Bronchial epithelial cell (primary cell): ENCODE measurements around the gene ELAVL3. TPM values are rescaled to one million over a fixed set of nuclear protein-coding genes. Genes with fewer than 3 reads are reported as not detected.
"Not testable (repeated sequence)": the region's sequence is repeated elsewhere in the genome, so short reads cannot be mapped to it uniquely, and the experiment has no call there.

Experiments
- DNase-seq: peaks from one replicate; pipeline ENCODE4 v3.0.0-alpha.2; 2010; ENCODE audit warnings: low read depth
- FAIRE-seq: peaks from 2 replicates; lab custom pipeline; 2011; peaks lifted over from hg19 to GRCh38; lab: Jason Lieb, UNC
- H3K27me3 ChIP-seq: 2 replicates; pipeline ENCODE4 v1.5.1; 2011; ENCODE audit warnings: low read length; ENCODE audit not compliant: control insufficient read depth, insufficient read depth
- H3K36me3 ChIP-seq: 2 replicates; pipeline ENCODE4 v1.5.1; 2011; ENCODE audit warnings: low read length; ENCODE audit not compliant: control insufficient read depth, insufficient read depth
- H3K4me3 ChIP-seq: 2 replicates; pipeline ENCODE4 v1.5.1; 2011; ENCODE audit warnings: mild to moderate bottlenecking, low read depth, low read length, control low read depth
- total RNA-seq: library from RNA; depleted of rRNA; stranded (reverse); fragments of >200 nt; gene quantifications from 2 replicates; pipeline ENCODE4 v1.2.1, GENCODE V29; 2014
- TF ChIP-seq, protein P1 (sequence below): IDR thresholded peaks from 2 replicates; pipeline ENCODE4 v1.5.1; 2011; ENCODE audit warnings: mild to moderate bottlenecking, moderate library complexity, low read length, control low read depth, inconsistent platforms; ENCODE audit not compliant: insufficient read depth, severe bottlenecking

ELAVL3 gene
- total RNA-seq, 1 donor from 2014 or later, result not detected

DNA sequence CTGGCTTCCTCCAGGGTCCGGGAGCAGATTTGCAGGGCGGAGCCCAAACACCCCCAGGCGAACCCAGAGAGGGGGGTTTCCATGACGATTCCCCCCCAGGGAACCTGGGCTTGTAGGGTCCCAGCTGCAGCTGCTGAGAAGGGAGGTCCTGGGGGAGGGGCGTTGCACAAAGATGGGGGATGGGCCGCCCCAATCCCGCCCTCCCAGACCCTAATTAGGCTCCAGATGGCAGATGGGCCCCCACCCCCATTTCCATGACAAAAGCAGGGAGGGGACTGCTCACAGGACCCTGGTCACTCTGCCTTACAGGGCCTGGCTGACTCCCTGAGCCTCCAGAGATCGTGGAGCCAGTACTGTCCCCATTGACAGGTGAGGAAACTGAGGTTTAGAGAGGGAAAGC lies 15.2 kb downstream of the ELAVL3 start:
- Histone ChIP-seq H3K27me3 (no peaks in the 10 kb centered on the region), H3K36me3 (no peaks in the 10 kb centered on the region), H3K4me3 (no peak overlapping the region)
- TF ChIP-seq, protein P1, sequence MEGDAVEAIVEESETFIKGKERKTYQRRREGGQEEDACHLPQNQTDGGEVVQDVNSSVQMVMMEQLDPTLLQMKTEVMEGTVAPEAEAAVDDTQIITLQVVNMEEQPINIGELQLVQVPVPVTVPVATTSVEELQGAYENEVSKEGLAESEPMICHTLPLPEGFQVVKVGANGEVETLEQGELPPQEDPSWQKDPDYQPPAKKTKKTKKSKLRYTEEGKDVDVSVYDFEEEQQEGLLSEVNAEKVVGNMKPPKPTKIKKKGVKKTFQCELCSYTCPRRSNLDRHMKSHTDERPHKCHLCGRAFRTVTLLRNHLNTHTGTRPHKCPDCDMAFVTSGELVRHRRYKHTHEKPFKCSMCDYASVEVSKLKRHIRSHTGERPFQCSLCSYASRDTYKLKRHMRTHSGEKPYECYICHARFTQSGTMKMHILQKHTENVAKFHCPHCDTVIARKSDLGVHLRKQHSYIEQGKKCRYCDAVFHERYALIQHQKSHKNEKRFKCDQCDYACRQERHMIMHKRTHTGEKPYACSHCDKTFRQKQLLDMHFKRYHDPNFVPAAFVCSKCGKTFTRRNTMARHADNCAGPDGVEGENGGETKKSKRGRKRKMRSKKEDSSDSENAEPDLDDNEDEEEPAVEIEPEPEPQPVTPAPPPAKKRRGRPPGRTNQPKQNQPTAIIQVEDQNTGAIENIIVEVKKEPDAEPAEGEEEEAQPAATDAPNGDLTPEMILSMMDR, result no peak
- DNase-seq (no peak), FAIRE-seq (no peak)

DNA sequence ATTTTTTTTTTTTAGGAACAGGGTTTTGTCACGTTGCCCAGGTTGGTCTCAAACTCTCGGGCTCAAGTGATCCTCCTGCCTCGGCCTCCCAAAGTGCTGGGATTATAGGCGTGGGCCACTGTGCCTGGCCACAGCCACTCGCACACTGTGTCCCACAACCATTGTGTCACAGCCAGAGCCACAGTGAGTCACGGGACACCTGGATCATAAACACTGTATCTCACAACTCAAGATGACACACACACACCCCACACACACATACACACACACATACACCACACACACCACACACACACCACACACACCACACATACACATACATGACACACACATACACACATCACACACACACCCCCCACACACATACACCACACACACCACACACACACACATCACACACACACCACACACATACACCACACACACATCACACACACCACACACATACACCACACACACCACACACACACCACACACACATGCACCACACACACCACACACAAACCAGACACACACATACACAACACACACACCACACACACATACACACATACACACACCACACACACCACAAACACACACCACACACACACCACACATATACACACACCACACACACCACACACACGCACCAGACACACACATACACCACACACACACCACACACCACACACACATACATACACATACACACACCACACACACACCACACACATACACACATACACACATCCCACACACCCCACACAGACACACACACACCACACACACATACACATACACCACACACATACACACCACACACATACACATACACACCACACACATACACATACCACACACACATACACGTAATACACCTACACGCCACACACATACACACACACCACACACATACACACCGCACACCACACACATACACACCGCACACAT lies 16.2 kb downstream of the ELAVL3 start:
- Histone ChIP-seq H3K36me3 (no peaks in the 10 kb centered on the region), H3K4me3 (no peak overlapping the region), H3K27me3 (no peaks in the 10 kb centered on the region)
- DNase-seq (no peak), FAIRE-seq (peak; percentile 100)
- TF ChIP-seq, protein P1, result no peak

DNA sequence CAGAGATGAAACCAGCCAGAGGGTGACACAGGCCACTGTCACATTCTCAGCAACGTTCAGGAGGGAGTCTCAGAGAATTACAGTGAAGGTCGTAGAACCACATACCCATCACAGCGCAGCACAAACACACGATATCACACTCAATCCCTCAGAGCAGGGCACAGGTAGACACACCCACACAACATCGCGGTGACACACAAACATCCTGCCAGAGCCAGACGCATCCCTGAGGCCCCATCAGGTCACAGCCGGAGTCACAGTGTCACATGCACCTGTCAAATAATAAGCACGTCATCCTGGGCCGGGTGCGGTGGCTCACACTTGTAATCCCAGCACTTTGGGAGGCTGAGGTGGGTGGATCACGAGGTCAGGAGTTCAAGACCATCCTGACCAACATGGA lies 17.5 kb downstream of the ELAVL3 start:
- no peaks in the 10 kb centered on the region for H3K36me3 ChIP-seq
- no peak overlapping the region for H3K4me3 ChIP-seq
- DNase-seq (no peak), FAIRE-seq (no peak)
- TF ChIP-seq, protein P1, result no peak
- no peaks in the 10 kb centered on the region for H3K27me3 ChIP-seq

DNA sequence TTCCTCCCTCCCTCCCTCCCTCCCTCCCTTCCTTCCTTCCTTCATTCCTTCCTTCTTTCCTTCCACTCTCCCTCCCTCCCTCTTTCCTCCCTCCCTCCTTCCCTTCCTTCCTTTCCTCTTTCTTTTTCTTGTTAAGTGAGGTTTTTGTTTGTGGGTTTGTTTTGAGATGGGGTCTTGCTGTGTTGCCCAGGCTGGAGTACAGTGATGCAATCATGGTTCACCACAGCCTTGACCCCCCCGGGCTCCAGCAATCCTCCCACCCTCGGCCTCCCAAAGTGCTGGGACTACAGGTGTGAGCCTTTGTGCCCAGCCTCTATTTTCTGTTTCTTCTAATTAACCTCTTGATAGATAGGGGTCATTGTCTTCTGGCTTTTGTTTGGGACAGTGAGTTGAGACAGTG lies 19.4 kb downstream of the ELAVL3 start:
- FAIRE-seq (no peak), DNase-seq (no peak)
- Histone ChIP-seq H3K4me3 (no peak overlapping the region), H3K27me3 (no peaks in the 10 kb centered on the region), H3K36me3 (no peaks in the 10 kb centered on the region)
- TF ChIP-seq, protein P1, result no peak

DNA sequence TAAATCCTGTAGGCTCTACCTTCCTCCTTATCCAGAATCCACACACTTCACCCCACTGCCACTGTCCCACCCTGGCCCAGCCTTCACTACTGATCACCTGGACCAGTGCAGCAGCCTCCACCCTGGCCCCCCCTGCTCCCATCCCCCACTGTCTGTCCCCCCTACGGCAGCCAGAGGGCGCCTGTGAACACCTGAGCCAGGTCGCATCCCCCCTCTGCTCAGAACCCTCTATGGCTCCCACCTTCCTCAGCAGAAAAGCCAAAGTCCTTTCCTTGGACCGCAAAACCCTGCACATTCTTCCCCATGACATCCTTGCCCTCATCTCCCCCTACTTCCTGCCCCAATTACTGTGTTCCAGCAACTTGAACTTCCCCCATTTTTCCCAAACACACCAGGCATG lies 20.6 kb downstream of the ELAVL3 start:
- no peak for FAIRE-seq
- H3K4me3 ChIP-seq, result no peak overlapping the region
- no peak for DNase-seq
- no peaks in the 10 kb centered on the region for H3K27me3 ChIP-seq
- no peaks in the 10 kb centered on the region for H3K36me3 ChIP-seq
- TF ChIP-seq, protein P1, result peak; percentile 26

DNA sequence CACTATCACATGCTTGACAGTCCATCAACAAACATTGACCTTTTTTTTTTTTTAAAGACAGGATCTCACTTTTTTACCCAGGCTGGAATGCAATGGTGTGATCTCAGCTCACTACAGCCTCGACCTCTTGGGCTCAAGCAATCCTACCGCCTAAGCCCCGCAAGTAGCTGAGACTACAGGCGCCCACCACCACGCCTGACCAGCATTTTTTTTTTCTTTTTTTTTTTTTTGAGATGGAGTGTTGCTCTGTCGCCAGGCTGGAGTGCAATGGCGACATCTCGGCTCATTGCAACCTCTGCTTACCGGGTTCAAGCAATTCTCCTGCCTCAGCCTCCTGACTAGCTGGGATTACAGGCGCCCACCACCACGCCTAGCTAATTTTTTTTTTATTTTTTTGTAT lies 21.9 kb downstream of the ELAVL3 start:
- not testable (repeated sequence) for H3K36me3 ChIP-seq, FAIRE-seq, H3K4me3 ChIP-seq, DNase-seq, H3K27me3 ChIP-seq
